ENCODE measurements around the gene OR3A3. TPM values are rescaled to one million over a fixed set of nuclear protein-coding genes. Genes with fewer than 3 reads are reported as not detected.
"Not testable (repeated sequence)": the region's sequence is repeated elsewhere in the genome, so short reads cannot be mapped to it uniquely, and the experiment has no call there.

The OR3A3 gene
- total RNA-seq, 1 donor from 2014 or later, result not detected

- TF ChIP-seq CTCF (IDR thresholded peaks at IDR 0.05; ENCODE audit: borderline replicate concordance), result no peak
Observed at GRCh38 chr17:3398310-3398709, 12.9 kb upstream of the OR3A3 start, which contains the start of gene OR1E1. Gene OR1E1 (minus strand): TSS chr17:3398410. CDS start chr17:3398410, 0 bp downstream.

GRCh38 chr17:3400055-3400454 is 11.1 kb upstream of the OR3A3 start:
- H3K4me1 ChIP-seq, result no peaks in the 10 kb centered on the region
- peaks cover 28% of the 10 kb centered on the region for H3K27me3 ChIP-seq (ENCODE audit: low read depth)
- DNase-seq, result no peak
- intact Hi-C loops (cut with micrococcal nuclease), result no loop called here
- TF ChIP-seq CTCF (IDR thresholded peaks at IDR 0.05; ENCODE audit: borderline replicate concordance), result no peak
- H3K4me3 ChIP-seq, result no peak overlapping the region
- H3K27ac ChIP-seq (replicated peaks), result no peak overlapping the region
- no peaks in the 10 kb centered on the region for H3K36me3 ChIP-seq
- H3K9me3 ChIP-seq (replicated peaks), result no peaks in the 10 kb centered on the region

More at GRCh38 chr17:3398310-3398709, 12.9 kb upstream of the OR3A3 start, which contains the start of gene OR1E1:
- H3K36me3 ChIP-seq, result no peaks in the 10 kb centered on the region
- H3K9me3 ChIP-seq (replicated peaks), result no peaks in the 10 kb centered on the region
- no peaks in the 10 kb centered on the region for H3K4me1 ChIP-seq
- no peak within 1 kb of the TSS for H3K27ac ChIP-seq (replicated peaks)
- intact Hi-C loops (cut with micrococcal nuclease), result no loop called here
- no peak within 1 kb of the TSS for H3K4me3 ChIP-seq
- DNase-seq, result no peak
- peaks cover 33% of the 10 kb centered on the region for H3K27me3 ChIP-seq (ENCODE audit: low read depth)

- no peaks in the 10 kb centered on the region for H3K36me3 ChIP-seq
- DNase-seq, result no peak
- H3K27ac ChIP-seq (replicated peaks), result no peak overlapping the region
- H3K9me3 ChIP-seq (replicated peaks), result peaks cover 16% of the 10 kb centered on the region
- TF ChIP-seq CTCF (IDR thresholded peaks at IDR 0.05; ENCODE audit: borderline replicate concordance), result no peak
- intact Hi-C loops (cut with micrococcal nuclease), result no loop called here
- peaks cover 16% of the 10 kb centered on the region for H3K27me3 ChIP-seq (ENCODE audit: low read depth)
- H3K4me1 ChIP-seq, result no peaks in the 10 kb centered on the region
- no peak overlapping the region for H3K4me3 ChIP-seq
Observed at GRCh38 chr17:3401786-3402185, 9.4 kb upstream of the OR3A3 start.

- peaks cover 36% of the 10 kb centered on the region for H3K9me3 ChIP-seq (replicated peaks)
- H3K36me3 ChIP-seq; H3K27me3 ChIP-seq (ENCODE audit: low read depth); H3K27ac ChIP-seq (replicated peaks); DNase-seq; H3K4me3 ChIP-seq; H3K4me1 ChIP-seq; intact Hi-C loops (cut with micrococcal nuclease): not testable (repeated sequence)
Observed at GRCh38 chr17:3403856-3404255, 7.3 kb upstream of the OR3A3 start.

- intact Hi-C loops (cut with micrococcal nuclease); H3K4me3 ChIP-seq; DNase-seq; H3K4me1 ChIP-seq; H3K27me3 ChIP-seq (ENCODE audit: low read depth); H3K27ac ChIP-seq (replicated peaks); H3K36me3 ChIP-seq: not testable (repeated sequence)
- peaks cover 20% of the 10 kb centered on the region for H3K9me3 ChIP-seq (replicated peaks)
Observed at GRCh38 chr17:3412216-3412615, 1.0 kb downstream of the OR3A3 start.

- intact Hi-C loops (cut with micrococcal nuclease), result no loop called here
- peaks cover 12% of the 10 kb centered on the region for H3K9me3 ChIP-seq (replicated peaks)
- no peak overlapping the region for H3K4me3 ChIP-seq
- no peaks in the 10 kb centered on the region for H3K36me3 ChIP-seq
- no peak overlapping the region for H3K27ac ChIP-seq (replicated peaks)
- no peak for TF ChIP-seq CTCF (IDR thresholded peaks at IDR 0.05; ENCODE audit: borderline replicate concordance)
- DNase-seq, result no peak
- no peaks in the 10 kb centered on the region for H3K27me3 ChIP-seq (ENCODE audit: low read depth)
- no peaks in the 10 kb centered on the region for H3K4me1 ChIP-seq
Observed at GRCh38 chr17:3415610-3416009, 4.4 kb downstream of the OR3A3 start.

- DNase-seq, result no peak
- Histone ChIP-seq H3K36me3 (no peaks in the 10 kb centered on the region), H3K27me3 (ENCODE audit: low read depth) (no peaks in the 10 kb centered on the region), H3K4me1 (no peaks in the 10 kb centered on the region), H3K27ac (replicated peaks) (no peak overlapping the region), H3K4me3 (no peak overlapping the region), H3K9me3 (replicated peaks) (peaks cover 12% of the 10 kb centered on the region)
- intact Hi-C loops (cut with micrococcal nuclease), result no loop called here
- no peak for TF ChIP-seq CTCF (IDR thresholded peaks at IDR 0.05; ENCODE audit: borderline replicate concordance)
Observed at GRCh38 chr17:3418222-3418621, 7.1 kb downstream of the OR3A3 start.

GRCh38 chr17:3433215-3433614 is 22.0 kb downstream of the OR3A3 start:
- intact Hi-C loops (cut with micrococcal nuclease); H3K4me3 ChIP-seq; H3K4me1 ChIP-seq; DNase-seq; H3K27ac ChIP-seq (replicated peaks); H3K36me3 ChIP-seq; H3K27me3 ChIP-seq (ENCODE audit: low read depth): not testable (repeated sequence)
- H3K9me3 ChIP-seq (replicated peaks), result peaks cover 18% of the 10 kb centered on the region

Data from left ventricle myocardium inferior (tissue), 1 donor.